Small intestine (tissue), 7 donors: ENCODE measurements around the gene RCOR3. TPM values are rescaled to one million over a fixed set of nuclear protein-coding genes. Genes with fewer than 3 reads are reported as not detected.

Source experiments
- DNase-seq, 2 donors: peaks; one replicate each; pipeline versions ENCODE4 v3.0.0 to v3.0.0-alpha.2; 2013
- FAIRE-seq: peaks from 2 replicates; lab custom pipeline; 2012; peaks lifted over from hg19 to GRCh38; lab: Jason Lieb, UNC
- H3K27ac ChIP-seq, 3 donors: one replicate each; pipeline ENCODE4 v1.5.1; 2013; ENCODE audit warnings: low read length in 2 of 3, mild to moderate bottlenecking in 2 of 3, control low read depth in 1 of 3, inconsistent platforms in 1 of 3, low read depth in 1 of 3, moderate library complexity in 1 of 3
- H3K27me3 ChIP-seq, 3 donors: one replicate each; pipeline ENCODE4 v1.6.1; 2013; ENCODE audit warnings: low read length in 3 of 3, inconsistent platforms in 1 of 3; ENCODE audit not compliant: control insufficient read depth in 3 of 3, insufficient read depth in 3 of 3
- H3K36me3 ChIP-seq, 3 donors: one replicate each; pipeline ENCODE4 v1.6.1; 2013; ENCODE audit warnings: low read length in 3 of 3, inconsistent platforms in 1 of 3, low read depth in 1 of 3, mild to moderate bottlenecking in 1 of 3, moderate library complexity in 1 of 3; ENCODE audit not compliant: control insufficient read depth in 3 of 3, insufficient read depth in 2 of 3
- H3K4me1 ChIP-seq, 3 donors: one replicate each; pipeline ENCODE4 v1.6.1; 2013; ENCODE audit warnings: low read length in 2 of 3, inconsistent platforms in 1 of 3, low read depth in 1 of 3, mild to moderate bottlenecking in 1 of 3, moderate library complexity in 1 of 3; ENCODE audit not compliant: control insufficient read depth in 3 of 3, insufficient read depth in 2 of 3
- H3K4me3 ChIP-seq, 3 donors: one replicate each; pipeline ENCODE4 v1.5.1; 2013; ENCODE audit warnings: low read length in 3 of 3, control low read depth in 1 of 3, inconsistent platforms in 1 of 3, low read depth in 1 of 3, mild to moderate bottlenecking in 1 of 3, moderate library complexity in 1 of 3
- H3K9me3 ChIP-seq, 2 donors: one replicate each; pipeline ENCODE4 v1.6.1; 2013; ENCODE audit warnings: low read depth in 1 of 2, low read length in 1 of 2; ENCODE audit not compliant: control insufficient read depth in 2 of 2, insufficient read depth in 1 of 2
- WGBS, 3 donors: extraction: QIAGEN DNeasy Blood & Tissue Kit; methylation state at CpG; one replicate each; pipeline ENCODE4 v1.1.7; 2013; 5-methylcytosine and 5-hydroxymethylcytosine counted together
- polyA plus RNA-seq, 4 donors: library from polyadenylated mRNA; stranded (reverse) in 3 of 4; unstranded in 1 of 4; fragments of 200-250 nt in 3 of 4; fragments of 120-200 nt in 1 of 4; gene quantifications; one replicate each; pipeline versions ENCODE4 v1.2.1 to v1.2.3, GENCODE V29; 2013
- donor health status: healthy with polysubstance abuse.
- donor health status: control.
- donor health status: control.
- donor health status: Bipolar disorder and iron deficiency.
- donor health status: healthy.

The RCOR3 gene
- polyA plus RNA-seq, 4 donors, result 17.8 to 66.4 (median 30.3) TPM

DNA sequence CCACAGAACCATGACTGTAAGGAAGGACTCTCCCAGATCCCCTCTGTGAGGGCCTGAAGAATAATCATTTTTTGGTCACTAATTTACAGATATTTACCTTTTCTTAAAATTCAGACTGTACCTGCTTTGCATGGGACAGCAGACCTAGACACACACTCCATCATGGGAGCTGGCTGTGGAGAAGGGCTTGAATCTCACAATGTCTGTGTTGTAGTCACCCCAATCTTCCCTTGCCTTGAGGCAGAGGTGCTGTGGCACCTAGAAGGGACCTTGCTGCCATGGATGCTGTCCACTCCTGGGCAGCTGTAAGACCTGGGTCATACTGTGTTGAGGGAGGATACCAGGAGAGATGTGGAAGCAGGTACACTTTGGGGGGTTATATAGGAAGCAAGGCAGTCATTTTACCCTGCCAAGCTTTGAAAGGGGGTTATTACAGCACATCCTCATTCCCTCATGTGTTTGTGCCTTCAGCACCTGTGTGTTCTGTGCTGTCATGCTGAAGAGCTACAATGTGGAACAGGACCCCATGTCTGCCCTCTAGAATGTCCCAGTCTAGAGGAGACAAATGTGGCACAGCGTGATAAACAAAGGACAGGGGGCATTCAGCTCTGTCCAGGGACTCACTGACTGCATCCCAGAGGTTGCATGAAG is 94.5 kb downstream of the RCOR3 start:
- no peak for DNase-seq
- Histone ChIP-seq H3K4me1 (peaks cover 0 to 5% (median 0%) of the 10 kb centered on the region in 3 donors), H3K27me3 (no peaks in the 10 kb centered on the region), H3K36me3 (peaks cover 0 to 9% (median 3%) of the 10 kb centered on the region in 3 donors), H3K4me3 (no peak overlapping the region), H3K27ac (no peak overlapping the region), H3K9me3 (peaks cover 0 to 11% of the 10 kb centered on the region in 2 donors)
- 0 to 53% (median 4%) methylated on average over 1 of the region's 1 CpG for WGBS, 3 donors
- FAIRE-seq, result no peak

- peaks cover 0 to 11% of the 10 kb centered on the region in 2 donors for H3K9me3 ChIP-seq
- DNase-seq, result no peak
- no peak for FAIRE-seq
- H3K4me3 ChIP-seq, result no peak overlapping the region
- WGBS, 3 donors, result 85 to 94% (median 94%) methylated on average over 4 of the region's 4 CpGs
- H3K36me3 ChIP-seq, result peaks cover 2 to 12% (median 3%) of the 10 kb centered on the region in 3 donors
- H3K4me1 ChIP-seq, result peaks cover 0 to 5% (median 0%) of the 10 kb centered on the region in 3 donors
- no peak overlapping the region for H3K27ac ChIP-seq
- H3K27me3 ChIP-seq, result no peaks in the 10 kb centered on the region
These were observed 96.7 kb downstream of the RCOR3 start for GRCh38 chr1:211355873-211356272.

- H3K4me1 ChIP-seq, result peaks cover 0 to 5% (median 0%) of the 10 kb centered on the region in 3 donors
- H3K27ac ChIP-seq, result no peak overlapping the region
- DNase-seq (no peak), FAIRE-seq (no peak)
- WGBS, 3 donors, result 75 to 87% (median 77%) methylated on average over 5 of the region's 5 CpGs
- no peaks in the 10 kb centered on the region for H3K27me3 ChIP-seq
- H3K9me3 ChIP-seq, result peaks cover 0 to 7% of the 10 kb centered on the region in 2 donors
- H3K36me3 ChIP-seq, result peaks cover 2 to 12% (median 3%) of the 10 kb centered on the region in 3 donors
- no peak overlapping the region for H3K4me3 ChIP-seq
These were observed 97.7 kb downstream of the RCOR3 start for GRCh38 chr1:211356723-211357407.

- H3K4me1 ChIP-seq, result no peaks in the 10 kb centered on the region
- DNase-seq (no peak), FAIRE-seq (no peak)
- WGBS, 3 donors, result 95 to 100% (median 98%) methylated on average over 1 of the region's 1 CpG
- H3K27me3 ChIP-seq, result no peaks in the 10 kb centered on the region
- H3K36me3 ChIP-seq, result peaks cover 2 to 12% (median 3%) of the 10 kb centered on the region in 3 donors
- H3K27ac ChIP-seq, result no peak overlapping the region
- H3K9me3 ChIP-seq, result no peaks in the 10 kb centered on the region
- no peak overlapping the region for H3K4me3 ChIP-seq
These were observed 99.5 kb downstream of the RCOR3 start for GRCh38 chr1:211358685-211359084.

DNA sequence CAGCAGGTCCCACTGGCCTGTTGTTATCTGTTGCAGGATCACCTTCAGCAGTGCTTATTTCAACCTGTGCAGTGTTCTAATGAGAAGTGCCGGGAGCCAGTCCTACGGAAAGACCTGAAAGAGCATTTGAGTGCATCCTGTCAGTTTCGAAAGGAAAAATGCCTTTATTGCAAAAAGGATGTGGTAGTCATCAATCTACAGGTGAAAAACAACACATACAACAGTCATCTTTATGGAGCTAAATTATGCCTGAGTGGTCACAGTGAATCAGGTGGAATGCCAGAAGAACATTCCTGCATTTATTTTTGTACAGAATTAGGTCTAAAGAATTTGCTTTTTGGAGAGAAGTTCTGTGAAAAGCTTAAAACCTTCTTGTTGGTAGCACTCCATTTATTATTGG is 100.7 kb downstream of the RCOR3 start:
- Histone ChIP-seq H3K27ac (no peak overlapping the region), H3K4me1 (no peaks in the 10 kb centered on the region), H3K9me3 (no peaks in the 10 kb centered on the region), H3K4me3 (no peak overlapping the region), H3K36me3 (peaks cover 2 to 13% (median 3%) of the 10 kb centered on the region in 3 donors), H3K27me3 (no peaks in the 10 kb centered on the region)
- no peak for DNase-seq
- 82 to 91% (median 85%) methylated on average over 3 of the region's 3 CpGs for WGBS, 3 donors
- no peak for FAIRE-seq

DNA sequence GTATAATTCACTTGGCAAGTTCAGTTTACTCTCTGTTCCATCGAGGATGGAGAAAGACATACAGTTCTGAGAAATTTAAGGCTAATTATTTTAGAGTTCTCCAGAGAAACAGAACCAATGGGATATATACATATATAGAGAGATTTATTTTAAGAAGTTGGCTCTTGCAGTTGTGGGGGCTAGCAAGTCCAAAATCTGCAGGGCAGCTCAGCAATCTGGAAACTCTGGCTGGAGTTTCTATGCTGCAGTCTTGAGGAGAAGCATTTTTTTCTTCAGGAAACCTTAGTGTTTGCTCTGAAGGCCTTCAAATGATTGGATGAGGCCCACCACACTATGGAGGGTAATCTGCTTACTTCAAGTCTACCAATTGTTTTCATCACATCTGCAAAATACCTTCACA is 102.0 kb downstream of the RCOR3 start:
- Histone ChIP-seq H3K27ac (no peak overlapping the region), H3K4me1 (no peaks in the 10 kb centered on the region), H3K36me3 (peaks cover 3 to 12% (median 5%) of the 10 kb centered on the region in 3 donors), H3K27me3 (no peaks in the 10 kb centered on the region), H3K9me3 (no peaks in the 10 kb centered on the region), H3K4me3 (no peak overlapping the region)
- WGBS, 3 donors, result 85 to 89% (median 87%) methylated on average over 1 of the region's 1 CpG
- DNase-seq (no peak), FAIRE-seq (no peak)

Other genes starting within 250 kb of the RCOR3 start
- under 1 TPM in 2 of 4 donors, not detected in 2; 0.13 to 0.42 TPM for gene KCNH1, start 125.2 kb upstream of the RCOR3 start, polyA plus RNA-seq
- gene TRAF5, start 67.5 kb downstream of the RCOR3 start, polyA plus RNA-seq, result 10 to 100 TPM in 1 of 4 donors, 1 to 10 TPM in 2, under 1 TPM in 1; 0.67 to 11.9 (median 3.7) TPM
- gene RD3, start 232.8 kb downstream of the RCOR3 start, polyA plus RNA-seq, result under 1 TPM in 1 of 4 donors, not detected in 3; 0.72 TPM